ENCODE measurements around the gene OSBPL5.

- TF ChIP-seq TSHZ1 (CRISPR knock-in tag; IDR thresholded peaks at IDR 0.05), result no peak
- TF ChIP-seq GABPB1 (CRISPR knock-in tag; IDR thresholded peaks at IDR 0.05), result no peak
- no peak for TF ChIP-seq ZBTB8A (IDR thresholded peaks at IDR 0.05; ENCODE audit: partially characterized antibody)
- TF ChIP-seq MTA2 (IDR thresholded peaks at IDR 0.05; ENCODE audit: low read depth), result no peak
- TF ChIP-seq POLR2AphosphoS5 (IDR thresholded peaks at IDR 0.05; ENCODE audit: control insufficient read depth, insufficient read depth, low read depth, low read length), result no peak
- TF ChIP-seq CEBPB (tag; IDR thresholded peaks at IDR 0.05), result no peak
- TF ChIP-seq CTCF (IDR thresholded peaks at IDR 0.05 in 2 of 3, conservative IDR thresholded peaks at IDR 0.05 in 1 of 3; ENCODE audit: insufficient read depth in 2 of 3, low read depth in 1 of 3, low read length in 3 of 3), result no peak
- no peak for TF ChIP-seq ZNF280B (CRISPR knock-in tag; IDR thresholded peaks at IDR 0.05)
- no peak for TF ChIP-seq KLF6 (CRISPR knock-in tag; IDR thresholded peaks at IDR 0.05; ENCODE audit: borderline replicate concordance)
- no peak for TF ChIP-seq HDAC2 (IDR thresholded peaks at IDR 0.05)
- no peak for TF ChIP-seq SRF (CRISPR knock-in tag; IDR thresholded peaks at IDR 0.05)
- TF ChIP-seq MAFK (IDR thresholded peaks at IDR 0.05; ENCODE audit: low read length), result no peak
Measured at GRCh38 chr11:3193373-3194015, 28.4 kb upstream of the OSBPL5 start.
